GM19099 (cell line): ENCODE results near the gene CARD11.

Experiments
- POLR2A ChIP-seq: IDR thresholded peaks from 3 replicates; pipeline ENCODE4 v1.6.1; 2011; ENCODE audit warnings: low read depth; ENCODE audit not compliant: insufficient read length; ENCODE audit errors: extremely low read depth

The CARD11 gene

GRCh38 chr7:3037259-3037658 lies 6.4 kb downstream of the CARD11 start:
- TF ChIP-seq POLR2A: no peak

DNA sequence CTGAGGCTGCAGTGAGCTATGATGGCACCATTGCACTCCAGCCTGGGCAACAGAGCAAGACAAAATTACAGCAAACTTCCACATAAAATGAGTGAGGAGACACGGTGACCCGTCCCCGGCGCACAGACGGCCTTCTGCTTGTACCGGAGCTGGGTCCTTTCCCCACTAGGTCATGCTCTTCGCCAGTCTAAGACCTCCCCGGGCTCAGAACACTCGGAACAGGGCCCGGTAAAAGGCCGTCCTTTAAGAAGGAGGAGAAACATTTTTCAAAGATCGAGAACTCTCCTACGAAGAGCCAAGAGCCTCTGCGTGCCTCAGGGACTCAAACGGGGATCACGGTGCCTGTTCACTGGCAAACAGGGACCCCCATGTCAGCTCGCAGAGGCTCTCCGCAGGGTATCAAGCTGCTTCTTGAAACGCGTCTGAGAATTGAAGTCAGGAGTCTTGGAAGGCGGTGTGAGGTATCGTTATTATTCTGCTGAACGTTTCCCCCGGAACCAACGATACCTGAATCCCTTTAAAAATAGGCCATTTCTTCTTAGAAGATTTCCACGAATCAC lies 9.0 kb downstream of the CARD11 start:
- TF ChIP-seq POLR2A: no peak

DNA sequence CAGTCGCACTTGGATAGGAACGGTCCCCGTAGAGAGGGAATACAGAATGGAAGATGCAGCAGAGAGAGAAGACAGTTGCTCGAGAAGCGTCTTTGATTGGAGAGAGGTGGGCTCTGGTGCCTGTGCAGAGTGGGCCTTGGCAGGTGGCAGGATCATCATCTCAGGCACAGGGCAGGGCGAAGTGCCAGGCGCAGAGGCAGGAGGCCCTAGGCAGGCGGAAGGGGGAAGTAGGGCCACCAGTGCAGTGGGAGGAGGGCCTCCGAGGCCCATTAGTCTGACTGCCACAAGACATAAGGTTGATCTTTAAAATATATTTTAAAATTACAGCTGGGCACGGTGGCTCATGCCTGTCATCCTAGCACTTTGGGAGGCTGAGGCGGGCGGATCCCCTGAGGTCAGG lies 10.1 kb downstream of the CARD11 start:
- TF ChIP-seq POLR2A: no peak

GRCh38 chr7:3033136-3033535 lies 10.5 kb downstream of the CARD11 start:
- no peak for TF ChIP-seq POLR2A

- no peak for TF ChIP-seq POLR2A
These were observed 11.4 kb downstream of the CARD11 start for GRCh38 chr7:3032256-3032655.

DNA sequence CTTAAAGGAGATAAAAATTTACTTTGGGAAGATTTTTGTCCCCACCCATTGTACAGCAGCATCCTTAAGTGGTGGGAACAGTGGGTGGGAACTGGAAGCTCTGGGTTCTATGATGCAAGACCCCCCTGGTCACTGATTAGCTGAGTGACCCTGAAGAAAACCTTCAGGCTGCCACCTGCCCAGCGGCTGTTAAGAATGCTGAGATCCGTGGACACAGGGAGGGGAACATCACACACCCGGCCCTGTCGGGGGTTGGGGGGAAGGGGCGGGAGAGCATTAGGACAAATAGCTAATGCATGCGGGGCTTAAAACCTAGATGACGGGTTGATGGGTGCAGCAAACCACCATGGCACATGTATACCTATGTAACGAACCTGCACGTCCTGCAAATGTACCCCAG lies 14.5 kb downstream of the CARD11 start:
- TF ChIP-seq POLR2A: no peak

DNA sequence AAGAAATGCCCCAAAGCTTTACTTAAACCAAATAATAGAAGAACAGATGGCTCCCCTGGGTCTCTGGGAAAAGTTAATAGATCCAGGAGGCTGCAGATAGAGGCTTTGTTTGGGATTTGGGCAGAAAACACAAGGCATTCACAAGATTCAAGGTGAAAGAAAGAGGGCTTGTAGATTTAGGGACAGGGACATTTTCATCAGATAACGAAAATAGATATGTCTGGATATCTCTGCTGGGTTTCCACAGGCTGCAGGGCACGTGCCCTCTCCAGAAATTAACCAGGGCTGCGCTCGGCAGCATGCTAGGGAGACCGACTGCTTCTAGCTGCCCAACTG lies 14.9 kb downstream of the CARD11 start:
- TF ChIP-seq POLR2A: no peak

DNA sequence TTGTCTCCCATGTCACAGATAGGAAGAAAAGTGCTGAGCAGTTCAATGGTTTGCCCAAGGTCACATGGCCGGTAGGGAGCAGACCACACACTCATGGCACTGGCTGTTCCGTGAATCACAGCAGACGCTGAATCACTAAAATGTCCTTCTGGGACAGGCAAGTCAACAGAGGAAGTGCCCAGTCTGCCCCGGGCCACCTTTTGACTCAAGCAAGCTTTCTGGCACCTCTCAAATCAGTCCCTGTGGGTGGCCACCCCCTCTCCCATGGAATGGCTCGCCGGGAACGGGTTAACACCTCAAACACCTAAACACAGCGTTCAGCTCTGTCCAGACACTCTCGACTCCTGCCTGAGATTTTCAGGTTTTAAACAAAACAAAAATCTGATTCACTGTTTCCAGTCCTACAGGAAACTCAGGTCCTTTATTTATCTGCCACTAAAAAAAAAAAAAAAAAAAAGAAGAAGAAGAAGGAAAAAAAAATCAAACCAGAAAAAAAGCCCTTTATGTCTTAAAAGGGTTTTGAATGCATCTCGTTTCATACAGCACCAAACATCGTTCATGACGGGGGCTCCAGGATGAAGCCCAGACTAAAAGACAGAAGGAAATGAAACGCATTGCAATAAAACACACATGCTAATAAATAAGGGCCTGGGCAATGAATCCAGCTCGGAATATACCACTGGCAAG lies 15.5 kb downstream of the CARD11 start:
- TF ChIP-seq POLR2A: no peak

DNA sequence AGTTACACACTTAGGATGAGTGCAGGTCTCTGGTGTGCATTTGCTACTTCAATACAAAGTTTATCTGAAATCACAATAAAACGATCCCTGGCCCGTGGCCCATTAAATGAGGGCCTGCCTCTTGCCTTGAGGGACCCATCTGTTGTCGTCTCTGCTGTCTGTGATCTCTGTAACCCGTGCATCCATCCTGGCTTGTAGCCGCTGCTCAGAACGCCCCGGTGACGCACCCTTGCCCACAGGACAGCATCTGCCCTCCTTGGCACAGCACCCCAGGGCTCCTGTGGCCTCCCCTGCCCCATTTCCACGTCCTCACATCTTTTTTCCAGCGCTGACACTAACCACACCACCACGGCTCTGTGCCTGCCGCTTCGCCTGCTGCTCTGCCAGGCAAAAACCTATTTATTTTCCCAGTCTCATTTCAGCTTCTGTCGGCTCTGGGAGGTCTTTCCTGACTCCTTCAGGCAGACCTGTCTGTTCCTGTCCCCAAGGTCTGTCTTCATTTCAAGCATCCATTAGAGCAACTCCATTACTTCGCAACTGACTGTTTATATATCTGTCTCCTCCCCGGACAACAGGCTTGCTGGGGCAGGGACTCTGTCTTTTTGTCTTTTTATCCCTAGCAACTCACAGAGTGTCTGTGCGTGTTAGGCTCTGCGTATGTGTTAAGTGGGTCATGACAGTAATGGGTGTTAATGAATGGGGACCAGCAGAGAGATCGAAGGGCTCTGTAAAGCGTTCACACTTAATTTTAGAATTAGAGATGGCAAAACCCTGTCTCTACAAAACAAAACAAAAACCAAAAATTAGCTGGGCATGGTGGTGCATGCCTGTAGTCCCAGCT lies 16.4 kb downstream of the CARD11 start:
- no peak for TF ChIP-seq POLR2A

DNA sequence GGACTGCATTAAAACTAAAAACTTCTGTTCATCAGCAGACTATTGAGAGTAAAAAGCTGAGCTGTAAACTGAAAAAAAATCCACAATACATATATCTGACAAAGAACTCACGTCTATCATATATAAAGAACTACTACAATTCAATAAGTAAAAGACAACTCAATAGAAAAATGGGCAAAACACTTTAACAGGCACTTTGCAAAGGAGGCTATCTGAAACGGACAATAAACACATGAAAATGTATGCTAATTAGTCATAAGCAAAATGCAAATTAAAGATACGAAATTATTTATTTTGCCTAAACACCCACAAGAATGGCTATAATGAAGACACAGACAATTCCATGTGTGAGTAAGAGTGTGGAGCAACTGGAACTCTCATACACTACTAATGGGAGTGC lies 18.1 kb downstream of the CARD11 start:
- TF ChIP-seq POLR2A: no peak

DNA sequence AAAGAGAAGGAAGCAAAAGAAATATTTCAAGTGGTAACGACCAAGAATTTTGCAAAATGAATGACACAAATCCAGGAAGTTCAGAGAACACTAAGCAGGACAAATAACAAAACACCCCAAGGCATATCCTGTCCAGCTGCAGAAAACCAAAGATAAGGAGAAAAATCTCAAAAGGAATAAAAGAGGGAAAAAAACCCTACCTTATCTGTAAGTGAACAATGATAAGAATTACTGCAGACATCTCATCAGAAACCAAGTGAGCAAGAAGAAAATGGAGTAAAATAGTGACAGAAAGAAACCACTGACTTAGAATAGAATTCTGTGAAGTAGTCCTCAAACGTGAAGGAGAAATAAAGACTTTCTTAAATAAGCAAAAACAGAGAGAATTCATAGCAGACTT lies 21.8 kb downstream of the CARD11 start:
- no peak for TF ChIP-seq POLR2A

DNA sequence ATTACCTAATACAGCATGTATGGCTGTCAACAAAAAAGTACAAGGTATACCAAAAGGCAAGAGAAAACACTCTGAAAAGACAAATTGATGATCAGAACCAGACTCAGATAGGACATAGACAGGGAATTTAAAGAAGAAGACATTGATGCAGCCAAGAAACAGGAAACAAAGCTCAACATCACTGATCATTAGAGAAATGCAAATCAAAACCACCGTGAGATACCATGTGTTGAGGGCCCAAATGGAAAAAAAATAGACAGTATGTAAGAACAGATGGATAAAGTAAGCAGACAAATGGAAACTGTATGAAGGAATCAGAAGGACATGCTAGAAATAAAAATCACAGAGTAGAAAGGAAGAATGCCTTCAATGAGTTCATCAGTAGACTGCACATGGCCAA lies 23.3 kb downstream of the CARD11 start:
- no peak for TF ChIP-seq POLR2A

- no peak for TF ChIP-seq POLR2A
These were observed 23.9 kb downstream of the CARD11 start for GRCh38 chr7:3019801-3020200.

- TF ChIP-seq POLR2A: no peak
These were observed 29.5 kb downstream of the CARD11 start for GRCh38 chr7:3013975-3014792.

- no peak for TF ChIP-seq POLR2A
These were observed 32.3 kb downstream of the CARD11 start for GRCh38 chr7:3011211-3011852.
